GDM1 (cell line): ENCODE measurements around the gene SKOR1.

Experiments used
- DNase-seq: peaks from one replicate; lab custom pipeline; 2025; lab: John Stamatoyannopoulos, UW

SKOR1 gene

GRCh38 chr15:67852418-67852817 lies 27.1 kb downstream of the SKOR1 start:
- DNase-seq: no peak

GRCh38 chr15:67853454-67853853 lies 28.1 kb downstream of the SKOR1 start:
- DNase-seq: no peak

- no peak for DNase-seq
Observed at GRCh38 chr15:67854358-67854757, 29.0 kb downstream of the SKOR1 start.

- DNase-seq: no peak
Observed at GRCh38 chr15:67855842-67856241, 30.5 kb downstream of the SKOR1 start.

GRCh38 chr15:67857220-67857619 lies 31.9 kb downstream of the SKOR1 start:
- DNase-seq: no peak

- no peak for DNase-seq
Observed at GRCh38 chr15:67859331-67859946, 34.1 kb downstream of the SKOR1 start.

GRCh38 chr15:67861983-67862382 lies 36.7 kb downstream of the SKOR1 start:
- DNase-seq: no peak

GRCh38 chr15:67862750-67863441 lies 37.6 kb downstream of the SKOR1 start:
- no peak for DNase-seq

GRCh38 chr15:67863442-67863987 lies 38.2 kb downstream of the SKOR1 start:
- DNase-seq: peak; percentile 65

GRCh38 chr15:67865331-67865730 lies 40.0 kb downstream of the SKOR1 start:
- no peak for DNase-seq

GRCh38 chr15:67865766-67866165 lies 40.5 kb downstream of the SKOR1 start:
- no peak for DNase-seq

GRCh38 chr15:67869701-67870100 lies 44.4 kb downstream of the SKOR1 start:
- no peak for DNase-seq

GRCh38 chr15:67870868-67871408 lies 45.6 kb downstream of the SKOR1 start:
- no peak for DNase-seq

- no peak for DNase-seq
Observed at GRCh38 chr15:67873777-67874176, 48.5 kb downstream of the SKOR1 start.

- no peak for DNase-seq
Observed at GRCh38 chr15:67878712-67879206, 53.5 kb downstream of the SKOR1 start.

GRCh38 chr15:67879440-67880129 lies 54.3 kb downstream of the SKOR1 start:
- peak; percentile 71 for DNase-seq

GRCh38 chr15:67880651-67881182 lies 55.4 kb downstream of the SKOR1 start:
- DNase-seq: peak; percentile 77

GRCh38 chr15:67882487-67883233 lies 57.4 kb downstream of the SKOR1 start:
- peak; percentile 78 for DNase-seq

- DNase-seq: no peak
Observed at GRCh38 chr15:67883234-67883773, 58.0 kb downstream of the SKOR1 start.

- DNase-seq: no peak
Observed at GRCh38 chr15:67884009-67884408, 58.7 kb downstream of the SKOR1 start.
